Muscle layer of colon (tissue), 2 donors: ENCODE measurements around the gene RNF2.
"Not testable (repeated sequence)": the region's sequence is repeated elsewhere in the genome, so short reads cannot be mapped to it uniquely, and the experiment has no call there.

Experiments used
- H3K27ac ChIP-seq: one replicate; pipeline ENCODE4 v1.7.0; 2013; ENCODE audit warnings: low read depth, mild to moderate bottlenecking, low read length, moderate library complexity
- H3K27me3 ChIP-seq, 2 donors: one replicate each; pipeline ENCODE4 v1.7.0; 2013; ENCODE audit warnings: low read length in 2 of 2, mild to moderate bottlenecking in 2 of 2; ENCODE audit not compliant: insufficient read depth in 2 of 2, control insufficient read depth in 1 of 2
- H3K36me3 ChIP-seq: one replicate; pipeline ENCODE4 v1.7.0; 2013; ENCODE audit warnings: mild to moderate bottlenecking, low read length; ENCODE audit not compliant: insufficient read depth
- H3K4me1 ChIP-seq: one replicate; pipeline ENCODE4 v1.7.0; 2013; ENCODE audit warnings: mild to moderate bottlenecking, low read length; ENCODE audit not compliant: insufficient read depth
- H3K4me3 ChIP-seq, 2 donors: one replicate each; pipeline ENCODE4 v1.7.0; 2013; ENCODE audit warnings: low read length in 2 of 2, low read depth in 1 of 2, mild to moderate bottlenecking in 1 of 2, moderate library complexity in 1 of 2
- H3K9ac ChIP-seq: one replicate; pipeline ENCODE4 v1.7.0; 2013; ENCODE audit warnings: low read length
- H3K9me3 ChIP-seq: one replicate; pipeline ENCODE4 v1.7.0; 2013; ENCODE audit warnings: mild to moderate bottlenecking, low read length
- donor health status: abdominal sarcoma.
- donor health status: Adenocarcinoma of cecum.

RNF2 gene

GRCh38 chr1:185050823-185051451 lies 5.6 kb downstream of the RNF2 start:
- H3K9me3 ChIP-seq, result no peaks in the 10 kb centered on the region
- no peaks in the 10 kb centered on the region for H3K27me3 ChIP-seq
- H3K4me1 ChIP-seq, result peaks cover 11% of the 10 kb centered on the region
- H3K36me3 ChIP-seq, result no peaks in the 10 kb centered on the region
- H3K4me3 ChIP-seq, result no peak overlapping the region
- no peak overlapping the region for H3K9ac ChIP-seq
- H3K27ac ChIP-seq, result no peak overlapping the region

- Histone ChIP-seq H3K9me3 (no peaks in the 10 kb centered on the region), H3K4me1 (no peaks in the 10 kb centered on the region), H3K27me3 (no peaks in the 10 kb centered on the region), H3K27ac (no peak overlapping the region), H3K4me3 (no peak overlapping the region), H3K9ac (no peak overlapping the region), H3K36me3 (no peaks in the 10 kb centered on the region)
Observed at GRCh38 chr1:185053204-185053603, 7.8 kb downstream of the RNF2 start.

DNA sequence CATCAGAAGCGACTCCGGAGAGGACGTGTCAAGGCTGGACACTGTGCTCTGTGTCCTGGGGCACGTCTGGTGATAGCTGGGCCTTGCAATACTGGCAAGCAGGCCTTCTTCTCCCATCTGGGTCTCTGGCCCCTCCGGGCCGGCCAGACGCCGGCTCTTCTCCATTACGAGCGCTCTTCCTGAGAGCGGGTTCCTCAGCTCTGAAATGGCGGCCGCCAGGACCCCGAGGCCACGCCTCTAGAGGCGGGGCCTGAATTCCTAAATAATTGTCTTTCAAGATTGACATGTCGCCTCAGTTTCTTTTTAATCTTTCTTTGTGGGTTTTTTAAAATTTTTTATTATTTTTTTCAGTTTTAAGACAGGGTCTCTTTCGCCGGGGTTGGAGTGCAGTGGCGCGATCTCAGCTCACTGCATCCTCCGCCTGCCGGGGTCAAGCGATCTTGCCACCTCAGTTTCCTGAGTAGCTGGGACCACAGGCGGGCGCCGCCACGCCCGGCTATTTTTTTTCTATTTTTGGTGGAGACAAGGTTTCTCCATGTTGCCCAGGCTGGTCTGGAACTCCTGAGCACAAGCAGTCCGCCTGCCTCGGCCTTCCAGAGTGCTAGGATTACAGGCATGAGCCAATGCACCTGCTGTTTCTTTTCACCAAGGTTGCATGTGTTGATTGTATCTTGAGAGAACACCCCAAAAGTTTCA lies 9.2 kb downstream of the RNF2 start:
- peaks cover under 1% of the 10 kb centered on the region for H3K4me1 ChIP-seq
- H3K27ac ChIP-seq, result no peak overlapping the region
- H3K4me3 ChIP-seq, result no peak overlapping the region
- H3K36me3 ChIP-seq, result no peaks in the 10 kb centered on the region
- no peak overlapping the region for H3K9ac ChIP-seq
- H3K27me3 ChIP-seq, result no peaks in the 10 kb centered on the region
- no peaks in the 10 kb centered on the region for H3K9me3 ChIP-seq

- Histone ChIP-seq H3K27me3 (no peaks in the 10 kb centered on the region), H3K9me3 (no peaks in the 10 kb centered on the region), H3K4me1 (peaks cover 17% of the 10 kb centered on the region), H3K27ac (no peak overlapping the region), H3K4me3 (no peak overlapping the region), H3K36me3 (no peaks in the 10 kb centered on the region), H3K9ac (no peak overlapping the region)
Observed at GRCh38 chr1:185058110-185058509, 12.8 kb downstream of the RNF2 start.

GRCh38 chr1:185058876-185059275 lies 13.5 kb downstream of the RNF2 start:
- Histone ChIP-seq H3K36me3 (no peaks in the 10 kb centered on the region), H3K27me3 (no peaks in the 10 kb centered on the region), H3K9me3 (no peaks in the 10 kb centered on the region), H3K4me3 (no peak overlapping the region), H3K27ac (no peak overlapping the region), H3K9ac (no peak overlapping the region), H3K4me1 (peaks cover 17% of the 10 kb centered on the region)

DNA sequence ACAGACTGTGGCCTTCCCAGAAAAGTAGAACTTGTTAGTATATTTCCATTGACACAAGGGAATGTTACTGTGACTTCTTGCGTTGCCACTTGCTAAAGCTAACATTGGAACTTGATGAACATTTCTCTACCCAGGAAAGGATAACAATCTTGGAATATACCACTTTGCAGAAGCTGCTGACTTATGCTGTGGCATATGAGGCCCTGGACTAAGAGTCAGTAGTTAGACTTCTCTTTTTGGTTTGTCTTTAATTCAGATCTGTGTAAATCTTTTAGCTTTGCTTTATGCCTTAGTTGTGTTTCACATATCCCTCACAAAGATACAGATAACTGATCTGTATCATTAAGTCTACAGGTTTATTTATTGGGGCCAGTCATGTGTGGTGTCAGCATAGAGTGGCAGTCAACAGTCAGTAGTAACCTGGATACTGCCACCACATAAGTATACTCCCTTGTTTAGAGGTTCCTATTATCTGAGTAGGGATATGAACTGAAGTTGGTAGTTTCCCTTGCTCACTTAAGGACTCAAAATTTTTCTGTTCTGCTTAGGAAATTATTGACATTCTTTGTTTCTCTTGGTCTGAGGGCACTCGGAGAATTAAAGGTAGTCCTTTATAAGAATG lies 14.7 kb downstream of the RNF2 start:
- no peak overlapping the region for H3K27ac ChIP-seq
- H3K4me1 ChIP-seq, result peaks cover 17% of the 10 kb centered on the region

DNA sequence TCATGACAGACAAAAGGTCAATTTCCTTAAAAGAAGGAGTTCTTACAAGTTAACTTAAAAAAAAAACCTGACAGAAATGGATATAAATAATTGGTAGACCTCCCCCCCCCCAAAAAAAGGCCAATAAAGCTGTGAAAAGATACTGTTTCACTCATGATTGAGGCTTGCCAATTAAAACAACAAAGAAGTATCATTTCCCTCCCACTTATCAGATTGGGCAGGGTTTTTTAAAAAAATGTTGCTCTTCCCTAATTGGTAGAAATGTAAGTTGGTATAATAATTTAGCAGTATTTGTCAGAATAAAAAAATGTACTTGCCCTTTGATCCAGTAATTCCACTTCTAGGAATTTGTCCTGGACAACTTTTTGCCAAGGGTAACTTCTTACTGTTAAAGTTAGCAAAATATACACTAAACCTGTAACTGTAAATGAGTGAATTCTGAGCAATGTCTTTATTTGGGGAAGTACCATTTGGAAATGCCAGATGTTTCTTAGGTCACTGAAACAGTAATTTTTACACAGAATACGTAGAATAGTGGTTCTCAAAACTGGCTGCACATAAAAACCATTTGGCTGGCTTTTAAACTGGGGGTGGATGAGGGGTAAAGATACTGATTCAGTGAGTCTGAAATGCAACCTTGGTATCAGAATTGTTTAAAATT lies 17.5 kb downstream of the RNF2 start:
- Histone ChIP-seq H3K27me3 (no peaks in the 10 kb centered on the region), H3K9me3 (no peaks in the 10 kb centered on the region), H3K4me1 (peaks cover 17% of the 10 kb centered on the region), H3K4me3 (no peak overlapping the region), H3K27ac (no peak overlapping the region), H3K9ac (no peak overlapping the region), H3K36me3 (no peaks in the 10 kb centered on the region)

More for the DNA sequence above, 14.7 kb downstream of the RNF2 start:
- H3K9me3 ChIP-seq, result no peaks in the 10 kb centered on the region
- H3K36me3 ChIP-seq, result no peaks in the 10 kb centered on the region
- no peak overlapping the region for H3K9ac ChIP-seq
- no peaks in the 10 kb centered on the region for H3K27me3 ChIP-seq
- no peak overlapping the region for H3K4me3 ChIP-seq

DNA sequence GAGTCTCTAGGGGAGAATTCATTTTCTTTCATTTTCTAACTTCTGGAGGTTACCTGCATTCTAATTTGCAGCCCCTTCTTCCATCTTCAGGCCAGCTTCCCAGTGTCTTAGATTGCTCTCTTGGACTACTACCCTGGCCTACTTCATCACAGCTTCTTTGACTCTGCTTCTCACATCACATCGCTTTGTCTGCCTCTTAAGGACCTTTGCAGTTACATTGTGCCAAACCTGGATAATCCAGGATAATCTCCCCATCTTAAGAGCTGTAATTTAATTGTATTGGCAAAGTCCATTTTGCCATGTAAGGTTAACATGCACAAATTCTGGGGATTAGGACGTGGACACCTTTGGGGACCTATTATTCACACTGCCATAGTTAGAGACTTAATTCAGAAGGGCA lies 18.4 kb downstream of the RNF2 start:
- Histone ChIP-seq H3K27ac (no peak overlapping the region), H3K36me3 (no peaks in the 10 kb centered on the region), H3K9me3 (no peaks in the 10 kb centered on the region), H3K27me3 (no peaks in the 10 kb centered on the region), H3K9ac (no peak overlapping the region), H3K4me3 (no peak overlapping the region), H3K4me1 (peaks cover 17% of the 10 kb centered on the region)

- peaks cover 12% of the 10 kb centered on the region for H3K4me1 ChIP-seq
- not testable (repeated sequence) for H3K9ac ChIP-seq, H3K36me3 ChIP-seq, H3K27me3 ChIP-seq, H3K9me3 ChIP-seq, H3K27ac ChIP-seq, H3K4me3 ChIP-seq
Observed at GRCh38 chr1:185065006-185065405, 19.6 kb downstream of the RNF2 start.

GRCh38 chr1:185066181-185066580 lies 20.8 kb downstream of the RNF2 start:
- H3K36me3 ChIP-seq, result no peaks in the 10 kb centered on the region
- peaks cover 5% of the 10 kb centered on the region for H3K4me1 ChIP-seq
- H3K4me3 ChIP-seq, result no peak overlapping the region
- no peak overlapping the region for H3K9ac ChIP-seq
- H3K27ac ChIP-seq, result no peak overlapping the region
- no peaks in the 10 kb centered on the region for H3K9me3 ChIP-seq
- no peaks in the 10 kb centered on the region for H3K27me3 ChIP-seq

- Histone ChIP-seq H3K27me3 (no peaks in the 10 kb centered on the region), H3K4me3 (no peak overlapping the region), H3K4me1 (no peaks in the 10 kb centered on the region), H3K36me3 (no peaks in the 10 kb centered on the region), H3K27ac (no peak overlapping the region), H3K9me3 (no peaks in the 10 kb centered on the region), H3K9ac (no peak overlapping the region)
Observed at GRCh38 chr1:185068341-185068740, 23.0 kb downstream of the RNF2 start.
